Vagina (tissue), 2 donors: ENCODE measurements around the gene TMEM204. TPM values are rescaled to one million over a fixed set of nuclear protein-coding genes. Genes with fewer than 3 reads are reported as not detected.

Experiments
- DNase-seq, 2 donors: peaks; one replicate each; pipeline ENCODE4 v3.0.0-alpha.2; 2017; ENCODE audit errors: extremely low spot score in 2 of 2
- H3K27ac ChIP-seq: fragments of 200-600 bp; sonication (generic); one replicate; pipeline ENCODE4 v1.5.1; 2019
- H3K27me3 ChIP-seq: fragments of 200-600 bp; sonication (generic); one replicate; pipeline ENCODE4 v1.5.1; 2019
- H3K36me3 ChIP-seq, 2 donors: fragments of 200-600 bp; sonication (generic); one replicate each; pipeline ENCODE4 v1.5.1; 2017 to 2019
- H3K4me1 ChIP-seq: fragments of 200-600 bp; sonication (generic); one replicate; pipeline ENCODE4 v1.5.1; 2019
- H3K4me3 ChIP-seq, 2 donors: fragments of 200-600 bp; sonication (generic); 1 replicate in 1 of 2; 2 replicates in 1 of 2; pipeline ENCODE4 v1.5.1; 2016 to 2019
- H3K9me3 ChIP-seq: fragments of 200-600 bp; sonication (generic); one replicate; pipeline ENCODE4 v1.5.1; 2019
- CTCF ChIP-seq, 3 experiments: fragments of 450-650 bp in 2 of 3; fragments of 200-600 bp in 1 of 3; sonication (generic) in 1 of 3; IDR thresholded peaks; one replicate each; pipeline ENCODE4 v1.5.1; 2017 to 2019; ENCODE audit warnings: antibody characterized with exemption in 3 of 3, mild to moderate bottlenecking in 2 of 3, moderate library complexity in 2 of 3
- POLR2A ChIP-seq, 2 donors: fragments of 450-650 bp; IDR thresholded peaks; one replicate each; pipeline ENCODE4 v1.6.1; 2017; ENCODE audit warnings: antibody characterized with exemption in 2 of 2, mild to moderate bottlenecking in 2 of 2, moderate library complexity in 2 of 2
- POLR2AphosphoS5 ChIP-seq, 2 donors: sonication (generic); formaldehyde crosslinking; IDR thresholded peaks; one replicate each; pipeline ENCODE4 v1.9.0; 2017; ENCODE audit warnings: antibody characterized with exemption in 2 of 2, mild to moderate bottlenecking in 2 of 2, low read depth in 1 of 2; ENCODE audit not compliant: insufficient read depth in 1 of 2
- intact Hi-C: fragments of 100-400 bp; cut with DNase I; formaldehyde crosslinking; loops from one replicate; pipeline ENCODE4 v1.15.1; 2023
- total RNA-seq: library from RNA; depleted of rRNA; stranded (reverse); fragments of >200 nt; gene quantifications from one replicate; pipeline ENCODE4 v1.2.3, GENCODE V29; 2016

The TMEM204 gene
- total RNA-seq, result 33.1 TPM

- Histone ChIP-seq H3K27ac (peak within 1 kb of the TSS; percentile 91), H3K9me3 (no peaks in the 10 kb centered on the region), H3K27me3 (no peaks in the 10 kb centered on the region), H3K36me3 (peaks cover 0 to 19% of the 10 kb centered on the region in 2 donors), H3K4me1 (peaks cover 85% of the 10 kb centered on the region), H3K4me3 (peak within 1 kb of the TSS; percentile 61 to 64)
- TF ChIP-seq POLR2A (IDR thresholded peaks at IDR 0.05) (no peak), POLR2AphosphoS5 (IDR thresholded peaks at IDR 0.05; ENCODE audit: insufficient read depth in 1 of 2, low read depth in 1 of 2) (peak; percentile 29 to 80), CTCF (IDR thresholded peaks at IDR 0.05) (no peak)
- intact Hi-C loops, result loop anchor here (2.0 to 5.0 kb wide), 2 partner anchors 13 to 79 kb away; partner anchors contain the start of genes CRAMP1 and IFT140
- DNase-seq, result no peak
These were observed at the start of gene TMEM204 for GRCh38 chr16:1533443-1533951. Gene TMEM204 (plus strand): TSS chr16:1533666. CDS start chr16:1534276, 610 bp downstream.

GRCh38 chr16:1485847-1486496, 47.5 kb upstream of the TMEM204 start:
- no peak for DNase-seq
- H3K9me3 ChIP-seq, result no peaks in the 10 kb centered on the region
- H3K27ac ChIP-seq, result no peak overlapping the region
- no peaks in the 10 kb centered on the region for H3K4me1 ChIP-seq
- no peak for TF ChIP-seq CTCF (IDR thresholded peaks at IDR 0.05)
- TF ChIP-seq POLR2AphosphoS5 (IDR thresholded peaks at IDR 0.05; ENCODE audit: insufficient read depth in 1 of 2, low read depth in 1 of 2), result no peak
- TF ChIP-seq POLR2A (IDR thresholded peaks at IDR 0.05), result no peak
- intact Hi-C loops, result no loop called here
- no peak overlapping the region for H3K4me3 ChIP-seq
- no peaks in the 10 kb centered on the region for H3K36me3 ChIP-seq
- H3K27me3 ChIP-seq, result no peaks in the 10 kb centered on the region

- no peak for DNase-seq
- Histone ChIP-seq H3K4me1 (no peaks in the 10 kb centered on the region), H3K9me3 (no peaks in the 10 kb centered on the region), H3K27ac (no peak overlapping the region), H3K27me3 (no peaks in the 10 kb centered on the region), H3K36me3 (no peaks in the 10 kb centered on the region), H3K4me3 (no peak overlapping the region)
- intact Hi-C loops, result no loop called here
- no peak for TF ChIP-seq POLR2A (IDR thresholded peaks at IDR 0.05)
- TF ChIP-seq POLR2AphosphoS5 (IDR thresholded peaks at IDR 0.05; ENCODE audit: insufficient read depth in 1 of 2, low read depth in 1 of 2), result no peak
- no peak for TF ChIP-seq CTCF (IDR thresholded peaks at IDR 0.05)
These were observed 46.7 kb upstream of the TMEM204 start for GRCh38 chr16:1486551-1487390.

- H3K27me3 ChIP-seq, result no peaks in the 10 kb centered on the region
- no peaks in the 10 kb centered on the region for H3K36me3 ChIP-seq
- no peaks in the 10 kb centered on the region for H3K9me3 ChIP-seq
- H3K4me1 ChIP-seq, result peaks cover 3% of the 10 kb centered on the region
- intact Hi-C loops, result no loop called here
- H3K27ac ChIP-seq, result no peak overlapping the region
- no peak overlapping the region for H3K4me3 ChIP-seq
- TF ChIP-seq POLR2AphosphoS5 (IDR thresholded peaks at IDR 0.05; ENCODE audit: insufficient read depth in 1 of 2, low read depth in 1 of 2) (no peak), CTCF (IDR thresholded peaks at IDR 0.05) (no peak), POLR2A (IDR thresholded peaks at IDR 0.05) (no peak)
- DNase-seq, result no peak
These were observed 45.9 kb upstream of the TMEM204 start for GRCh38 chr16:1487395-1488053.
